WTC11 (cell line): ENCODE data around the gene OR11H6. TPM values are rescaled to one million over a fixed set of nuclear protein-coding genes. Genes with fewer than 3 reads are reported as not detected.

Experiments
- ATAC-seq: fragments of 200-7000 bp; cut with Tn5 transposase; 2 replicates; pipeline ENCODE4 v1.10.0; 2021; ENCODE audit warnings: mild to moderate bottlenecking, moderate library complexity
- CTCF ChIA-PET: fragments of 300-600 bp; sonication (Branson Sonifier 250); formaldehyde crosslinking; loops from one replicate; lab custom pipeline; 2021; ENCODE audit warnings: antibody characterized with exemption; lab: Charles Lee
- POLR2A ChIA-PET: fragments of 350-600 bp; sonication (Branson Sonifier 250); formaldehyde crosslinking; loops from one replicate; lab custom pipeline; 2021; ENCODE audit warnings: antibody characterized with exemption; lab: Charles Lee
- DNase-seq: peaks from one replicate; pipeline ENCODE4 v3.0.0; 2021; ENCODE audit warnings: low spot score
- H3K27ac Mint-ChIP-seq: 2 replicates; pipeline ENCODE4 v1.8.0; 2021; ENCODE audit warnings: mixed read lengths
- H3K27me3 Mint-ChIP-seq: 2 replicates; pipeline ENCODE4 v1.8.0; 2021; ENCODE audit warnings: low read depth, mild to moderate bottlenecking, moderate library complexity, mixed read lengths
- H3K36me3 Mint-ChIP-seq: 2 replicates; pipeline ENCODE4 v1.8.0; 2021; ENCODE audit warnings: mixed read lengths
- H3K4me1 Mint-ChIP-seq: 2 replicates; pipeline ENCODE4 v1.8.0; 2022; ENCODE audit warnings: mixed read lengths
- H3K4me3 Mint-ChIP-seq: 2 replicates; pipeline ENCODE4 v1.8.0; 2021; ENCODE audit warnings: mild to moderate bottlenecking, moderate library complexity, mixed read lengths
- H3K9me3 Mint-ChIP-seq: 2 replicates; pipeline ENCODE4 v1.8.0; 2021; ENCODE audit warnings: mixed read lengths
- ATF6 ChIP-seq: sonication (generic); formaldehyde crosslinking; IDR thresholded peaks from 2 replicates; pipeline ENCODE4 v1.8.1; 2023; ENCODE audit warnings: mild to moderate bottlenecking, missing genetic modification reagents
- CREB1 ChIP-seq: sonication (generic); formaldehyde crosslinking; IDR thresholded peaks from 2 replicates; pipeline ENCODE4 v1.8.0; 2023; ENCODE audit warnings: mild to moderate bottlenecking, missing genetic modification reagents
- E2F1 ChIP-seq: sonication (generic); formaldehyde crosslinking; IDR thresholded peaks from 2 replicates; pipeline ENCODE4 v1.8.0; 2022; ENCODE audit warnings: mild to moderate bottlenecking, missing genetic modification reagents
- ESRRA ChIP-seq: sonication (generic); formaldehyde crosslinking; IDR thresholded peaks from 2 replicates; pipeline ENCODE4 v1.8.1; 2022; ENCODE audit warnings: mild to moderate bottlenecking, missing genetic modification reagents, borderline replicate concordance
- HMGXB4 ChIP-seq: sonication (generic); formaldehyde crosslinking; IDR thresholded peaks from 2 replicates; pipeline ENCODE4 v1.8.1; 2023; ENCODE audit warnings: mild to moderate bottlenecking, moderate library complexity, missing genetic modification reagents
- IRF2 ChIP-seq: sonication (generic); formaldehyde crosslinking; IDR thresholded peaks from 2 replicates; pipeline ENCODE4 v1.8.0; 2022; ENCODE audit warnings: low read depth, missing genetic modification reagents, borderline replicate concordance
- JAZF1 ChIP-seq: fragments of 250-450 bp; sonication (Bioruptor Pico); IDR thresholded peaks from 2 replicates; pipeline ENCODE4 v1.9.0; 2021; ENCODE audit warnings: moderate library complexity, mild to moderate bottlenecking, inconsistent platforms
- NFE2L1 ChIP-seq: sonication (generic); formaldehyde crosslinking; IDR thresholded peaks from 2 replicates; pipeline ENCODE4 v1.8.1; 2023; ENCODE audit warnings: missing genetic modification reagents
- NFYB ChIP-seq: sonication (generic); formaldehyde crosslinking; conservative IDR thresholded peaks from 2 replicates; pipeline ENCODE4 v1.8.0; 2022; ENCODE audit warnings: low read depth, missing genetic modification reagents
- NR1H2 ChIP-seq: sonication (generic); formaldehyde crosslinking; IDR thresholded peaks from 2 replicates; pipeline ENCODE4 v1.9.0; 2021; ENCODE audit warnings: mild to moderate bottlenecking, moderate library complexity, missing genetic modification reagents
- TCF7 ChIP-seq: sonication (generic); formaldehyde crosslinking; IDR thresholded peaks from 2 replicates; pipeline ENCODE4 v1.8.0; 2022; ENCODE audit warnings: mild to moderate bottlenecking, low read depth, missing genetic modification reagents, moderate library complexity
- total RNA-seq: library from RNA; stranded (reverse); gene quantifications from 3 replicates; pipeline ENCODE4 v1.2.3, GENCODE V29; 2021
- TF ChIP-seq, protein P1 (sequence below): sonication (generic); formaldehyde crosslinking; IDR thresholded peaks from 2 replicates; pipeline ENCODE4 v1.8.0; 2023; ENCODE audit warnings: missing genetic modification reagents, mild to moderate bottlenecking, borderline replicate concordance
- TF ChIP-seq, protein P2 (sequence below): sonication (generic); formaldehyde crosslinking; IDR thresholded peaks from 2 replicates; pipeline ENCODE4 v1.8.1; 2023; ENCODE audit warnings: mild to moderate bottlenecking, missing genetic modification reagents, borderline replicate concordance

Gene OR11H6
- total RNA-seq, 1 experiment from 2014 or later: not detected

GRCh38 chr14:20215196-20215595 is 8.3 kb upstream of the OR11H6 start:
- Mint-ChIP-seq H3K36me3 (peaks cover 59% of the 10 kb centered on the region), H3K9me3 (peaks cover 71% of the 10 kb centered on the region), H3K4me1 (no peaks in the 10 kb centered on the region), H3K27ac (no peak overlapping the region), H3K4me3 (no peak overlapping the region), H3K27me3 (peaks cover 11% of the 10 kb centered on the region)
- POLR2A ChIA-PET: no interaction called here
- TF ChIP-seq NFE2L1 (no peak), CREB1 (CRISPR knock-in tag) (no peak), IRF2 (CRISPR knock-in tag) (no peak), ATF6 (CRISPR knock-in tag) (no peak), ESRRA (CRISPR knock-in tag) (no peak), TCF7 (no peak), HMGXB4 (CRISPR knock-in tag) (no peak), E2F1 (CRISPR knock-in tag) (no peak), NFYB (CRISPR knock-in tag) (no peak), JAZF1 (CRISPR knock-in tag) (no peak), NR1H2 (CRISPR knock-in tag) (no peak)
- TF ChIP-seq, protein P1, sequence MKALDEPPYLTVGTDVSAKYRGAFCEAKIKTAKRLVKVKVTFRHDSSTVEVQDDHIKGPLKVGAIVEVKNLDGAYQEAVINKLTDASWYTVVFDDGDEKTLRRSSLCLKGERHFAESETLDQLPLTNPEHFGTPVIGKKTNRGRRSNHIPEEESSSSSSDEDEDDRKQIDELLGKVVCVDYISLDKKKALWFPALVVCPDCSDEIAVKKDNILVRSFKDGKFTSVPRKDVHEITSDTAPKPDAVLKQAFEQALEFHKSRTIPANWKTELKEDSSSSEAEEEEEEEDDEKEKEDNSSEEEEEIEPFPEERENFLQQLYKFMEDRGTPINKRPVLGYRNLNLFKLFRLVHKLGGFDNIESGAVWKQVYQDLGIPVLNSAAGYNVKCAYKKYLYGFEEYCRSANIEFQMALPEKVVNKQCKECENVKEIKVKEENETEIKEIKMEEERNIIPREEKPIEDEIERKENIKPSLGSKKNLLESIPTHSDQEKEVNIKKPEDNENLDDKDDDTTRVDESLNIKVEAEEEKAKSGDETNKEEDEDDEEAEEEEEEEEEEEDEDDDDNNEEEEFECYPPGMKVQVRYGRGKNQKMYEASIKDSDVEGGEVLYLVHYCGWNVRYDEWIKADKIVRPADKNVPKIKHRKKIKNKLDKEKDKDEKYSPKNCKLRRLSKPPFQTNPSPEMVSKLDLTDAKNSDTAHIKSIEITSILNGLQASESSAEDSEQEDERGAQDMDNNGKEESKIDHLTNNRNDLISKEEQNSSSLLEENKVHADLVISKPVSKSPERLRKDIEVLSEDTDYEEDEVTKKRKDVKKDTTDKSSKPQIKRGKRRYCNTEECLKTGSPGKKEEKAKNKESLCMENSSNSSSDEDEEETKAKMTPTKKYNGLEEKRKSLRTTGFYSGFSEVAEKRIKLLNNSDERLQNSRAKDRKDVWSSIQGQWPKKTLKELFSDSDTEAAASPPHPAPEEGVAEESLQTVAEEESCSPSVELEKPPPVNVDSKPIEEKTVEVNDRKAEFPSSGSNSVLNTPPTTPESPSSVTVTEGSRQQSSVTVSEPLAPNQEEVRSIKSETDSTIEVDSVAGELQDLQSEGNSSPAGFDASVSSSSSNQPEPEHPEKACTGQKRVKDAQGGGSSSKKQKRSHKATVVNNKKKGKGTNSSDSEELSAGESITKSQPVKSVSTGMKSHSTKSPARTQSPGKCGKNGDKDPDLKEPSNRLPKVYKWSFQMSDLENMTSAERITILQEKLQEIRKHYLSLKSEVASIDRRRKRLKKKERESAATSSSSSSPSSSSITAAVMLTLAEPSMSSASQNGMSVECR (CRISPR knock-in tag): no peak
- TF ChIP-seq, protein P2, sequence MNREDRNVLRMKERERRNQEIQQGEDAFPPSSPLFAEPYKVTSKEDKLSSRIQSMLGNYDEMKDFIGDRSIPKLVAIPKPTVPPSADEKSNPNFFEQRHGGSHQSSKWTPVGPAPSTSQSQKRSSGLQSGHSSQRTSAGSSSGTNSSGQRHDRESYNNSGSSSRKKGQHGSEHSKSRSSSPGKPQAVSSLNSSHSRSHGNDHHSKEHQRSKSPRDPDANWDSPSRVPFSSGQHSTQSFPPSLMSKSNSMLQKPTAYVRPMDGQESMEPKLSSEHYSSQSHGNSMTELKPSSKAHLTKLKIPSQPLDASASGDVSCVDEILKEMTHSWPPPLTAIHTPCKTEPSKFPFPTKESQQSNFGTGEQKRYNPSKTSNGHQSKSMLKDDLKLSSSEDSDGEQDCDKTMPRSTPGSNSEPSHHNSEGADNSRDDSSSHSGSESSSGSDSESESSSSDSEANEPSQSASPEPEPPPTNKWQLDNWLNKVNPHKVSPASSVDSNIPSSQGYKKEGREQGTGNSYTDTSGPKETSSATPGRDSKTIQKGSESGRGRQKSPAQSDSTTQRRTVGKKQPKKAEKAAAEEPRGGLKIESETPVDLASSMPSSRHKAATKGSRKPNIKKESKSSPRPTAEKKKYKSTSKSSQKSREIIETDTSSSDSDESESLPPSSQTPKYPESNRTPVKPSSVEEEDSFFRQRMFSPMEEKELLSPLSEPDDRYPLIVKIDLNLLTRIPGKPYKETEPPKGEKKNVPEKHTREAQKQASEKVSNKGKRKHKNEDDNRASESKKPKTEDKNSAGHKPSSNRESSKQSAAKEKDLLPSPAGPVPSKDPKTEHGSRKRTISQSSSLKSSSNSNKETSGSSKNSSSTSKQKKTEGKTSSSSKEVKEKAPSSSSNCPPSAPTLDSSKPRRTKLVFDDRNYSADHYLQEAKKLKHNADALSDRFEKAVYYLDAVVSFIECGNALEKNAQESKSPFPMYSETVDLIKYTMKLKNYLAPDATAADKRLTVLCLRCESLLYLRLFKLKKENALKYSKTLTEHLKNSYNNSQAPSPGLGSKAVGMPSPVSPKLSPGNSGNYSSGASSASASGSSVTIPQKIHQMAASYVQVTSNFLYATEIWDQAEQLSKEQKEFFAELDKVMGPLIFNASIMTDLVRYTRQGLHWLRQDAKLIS (CRISPR knock-in tag): no peak
- CTCF ChIA-PET: no interaction called here
- ATAC-seq: no peak
- no peak for DNase-seq
